GM19463 (cell line): Measurements from ENCODE around the gene IL17RA.
A peak's percentile ranks its signal among the peaks of the same experiment; 100 is the strongest.
"Not testable (repeated sequence)": the region's sequence is repeated elsewhere in the genome, so short reads cannot be mapped to it uniquely, and the experiment has no call there.

Experiments
- ATAC-seq: cut with Tn5 transposase; IDR thresholded peaks from one replicate; pipeline ENCODE4 v1.9.1; 2021; ENCODE audit warnings: mild to moderate bottlenecking, moderate library complexity; ENCODE audit not compliant: unreplicated experiment

The IL17RA gene

DNA sequence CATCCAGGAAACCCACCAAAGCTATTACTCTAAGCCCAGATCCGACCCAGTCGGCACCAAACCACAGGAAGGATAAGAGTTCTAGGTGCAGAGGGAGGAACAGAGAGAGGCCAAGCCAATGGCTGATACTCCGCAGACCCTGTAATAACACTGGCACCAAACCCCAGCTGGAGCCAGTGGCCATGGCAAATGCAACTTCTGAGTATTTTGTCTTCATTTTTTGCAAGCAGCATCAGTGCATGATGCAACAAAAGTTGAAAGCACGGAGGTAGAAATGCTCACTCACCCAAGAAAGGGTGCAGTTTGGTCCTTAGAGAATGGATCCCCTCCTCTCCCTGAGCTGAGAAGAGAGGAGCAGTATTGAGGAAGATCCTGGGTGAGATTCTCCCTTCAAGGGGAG is 33.5 kb downstream of the IL17RA start:
- no peak for ATAC-seq

- no peak for ATAC-seq
Measured at GRCh38 chr22:17119481-17120202, 34.8 kb downstream of the IL17RA start.

GRCh38 chr22:17120281-17120680 is 35.5 kb downstream of the IL17RA start:
- ATAC-seq: peak; percentile 50

DNA sequence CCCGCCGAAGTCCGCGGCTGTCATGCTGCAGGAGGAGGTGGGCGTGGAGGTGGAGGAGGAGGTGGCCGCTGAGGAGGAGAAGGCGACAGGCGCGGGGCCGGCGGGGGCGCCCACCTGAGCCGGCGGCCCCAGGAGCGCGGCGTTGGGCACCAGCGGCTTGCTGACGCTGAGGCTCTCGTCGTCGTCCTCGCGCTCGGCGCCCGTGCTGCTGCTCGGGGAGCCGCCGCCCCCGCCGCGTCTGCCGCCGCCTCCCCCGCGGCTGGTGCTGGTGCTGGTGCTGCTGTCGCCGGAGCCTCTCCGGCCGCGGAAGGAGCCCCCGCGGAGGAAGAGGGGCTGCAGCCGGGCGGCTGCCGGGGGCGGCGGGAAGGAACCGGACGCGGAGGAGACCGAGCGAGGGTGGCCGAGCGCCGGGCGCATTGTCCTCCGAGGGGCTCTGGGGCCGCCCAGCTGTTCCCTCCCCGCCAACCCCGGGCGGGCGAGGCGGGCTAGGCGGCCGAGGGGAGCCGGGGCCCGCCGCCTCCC is 36.0 kb downstream of the IL17RA start:
- peak; percentile 28 for ATAC-seq

GRCh38 chr22:17121233-17122195 is 36.7 kb downstream of the IL17RA start, which contains the start of gene TMEM121B:
Gene TMEM121B, minus strand, starts transcription at chr22:17121360. Its CDS starts 233 bp downstream, at chr22:17121127.
- peak; percentile 17 for ATAC-seq

GRCh38 chr22:17130199-17130598 is 45.4 kb downstream of the IL17RA start:
- ATAC-seq: no peak

DNA sequence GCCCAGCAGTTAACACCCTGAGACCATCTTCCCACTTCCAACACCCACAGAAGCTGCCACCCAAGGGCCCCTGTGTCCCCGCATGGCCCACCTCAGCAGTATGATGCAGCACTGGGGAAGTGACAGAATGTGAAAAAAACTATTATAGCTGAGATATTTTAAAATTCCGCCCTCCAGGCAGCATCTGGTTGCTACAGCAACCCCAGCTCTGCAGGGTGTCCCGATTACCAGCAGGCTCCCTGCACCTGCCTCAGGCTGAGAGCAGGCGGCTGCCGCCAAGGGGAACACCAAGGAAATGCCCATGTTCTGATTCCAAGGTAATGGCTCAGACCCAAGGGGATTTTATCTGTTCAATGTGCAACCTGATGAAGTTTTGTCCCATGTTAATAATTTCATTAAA is 46.9 kb downstream of the IL17RA start:
- no peak for ATAC-seq

- no peak for ATAC-seq
Measured at GRCh38 chr22:17132112-17132511, 47.3 kb downstream of the IL17RA start.

GRCh38 chr22:17133137-17133536 is 48.3 kb downstream of the IL17RA start:
- ATAC-seq: no peak

DNA sequence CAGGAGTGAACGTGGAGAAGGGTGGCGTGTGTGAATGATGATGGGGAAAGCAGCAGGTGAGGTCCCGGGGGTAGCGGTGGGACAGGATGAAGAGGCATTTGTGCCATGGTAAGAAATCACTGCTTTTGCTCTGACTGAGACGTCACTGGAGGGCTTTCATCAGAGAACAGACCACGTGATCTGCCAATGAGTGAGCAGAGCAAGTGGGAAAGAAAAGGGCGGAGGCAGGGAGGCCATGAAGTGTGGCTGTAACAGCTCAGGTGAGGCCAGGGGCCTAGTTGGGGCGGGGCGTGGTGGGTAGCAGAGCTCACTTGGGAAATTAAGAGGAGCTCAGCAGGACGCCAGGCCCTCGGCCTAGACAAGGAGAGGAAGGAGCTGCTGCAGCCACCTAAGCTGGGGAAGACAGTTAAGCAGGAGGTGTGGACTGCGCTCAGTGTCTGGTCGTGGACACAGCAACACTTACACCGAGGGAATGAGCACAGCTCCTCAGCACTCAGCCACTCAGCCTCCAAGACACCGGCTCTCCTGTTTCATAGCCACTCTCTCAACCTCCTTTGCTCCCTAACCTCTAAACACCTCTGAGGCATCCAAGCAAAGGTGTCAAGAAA is 50.5 kb downstream of the IL17RA start:
- no peak for ATAC-seq

- no peak for ATAC-seq
Measured at GRCh38 chr22:17137170-17137569, 52.4 kb downstream of the IL17RA start.

DNA sequence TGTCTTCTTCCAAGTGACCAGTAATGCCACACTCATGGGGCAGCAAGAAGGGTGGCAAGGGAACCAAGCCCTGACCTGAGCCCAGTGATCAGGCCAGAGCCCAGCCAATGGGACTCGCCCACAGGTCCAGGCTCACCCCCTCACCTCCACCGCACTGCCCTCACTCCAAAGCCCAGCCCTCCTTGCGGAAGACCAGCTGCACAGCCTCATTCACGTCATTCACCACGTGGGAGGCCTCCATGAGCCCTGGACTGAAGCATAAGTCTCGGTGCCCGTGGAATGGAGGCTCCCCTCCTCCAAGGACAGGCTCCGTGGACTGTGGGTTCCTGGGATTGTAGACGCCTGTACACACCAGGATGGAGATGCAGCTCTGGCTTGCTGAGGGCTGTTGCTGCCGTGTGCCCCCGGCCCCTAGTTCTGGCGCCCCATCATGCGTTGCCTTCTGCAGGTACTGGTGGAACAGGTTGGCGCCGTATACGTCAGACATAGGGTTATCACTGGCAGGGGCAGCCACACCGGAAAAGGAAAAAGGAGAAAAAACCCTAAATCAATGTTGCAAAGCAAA is 53.1 kb downstream of the IL17RA start:
- no peak for ATAC-seq

- ATAC-seq: no peak
Measured at GRCh38 chr22:17138513-17138912, 53.7 kb downstream of the IL17RA start.

DNA sequence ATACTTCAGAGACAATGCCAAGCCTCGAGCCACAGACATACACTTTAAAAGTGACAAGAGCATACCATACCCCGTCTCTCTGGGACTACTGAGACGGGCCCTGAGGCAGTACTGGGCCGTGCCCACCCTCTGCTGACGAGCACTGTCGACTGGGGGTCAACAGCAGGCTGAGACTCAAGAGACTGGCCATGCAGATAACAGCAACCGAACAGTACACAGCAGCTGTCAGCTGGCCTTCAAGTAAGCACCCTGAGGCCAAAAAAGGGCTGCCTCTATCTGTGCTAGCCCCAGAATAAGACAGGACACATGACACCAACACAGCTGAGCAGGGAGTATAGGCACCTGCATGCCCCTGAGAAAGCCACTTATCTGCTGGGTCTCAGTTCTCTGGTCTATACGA is 55.2 kb downstream of the IL17RA start:
- no peak for ATAC-seq

DNA sequence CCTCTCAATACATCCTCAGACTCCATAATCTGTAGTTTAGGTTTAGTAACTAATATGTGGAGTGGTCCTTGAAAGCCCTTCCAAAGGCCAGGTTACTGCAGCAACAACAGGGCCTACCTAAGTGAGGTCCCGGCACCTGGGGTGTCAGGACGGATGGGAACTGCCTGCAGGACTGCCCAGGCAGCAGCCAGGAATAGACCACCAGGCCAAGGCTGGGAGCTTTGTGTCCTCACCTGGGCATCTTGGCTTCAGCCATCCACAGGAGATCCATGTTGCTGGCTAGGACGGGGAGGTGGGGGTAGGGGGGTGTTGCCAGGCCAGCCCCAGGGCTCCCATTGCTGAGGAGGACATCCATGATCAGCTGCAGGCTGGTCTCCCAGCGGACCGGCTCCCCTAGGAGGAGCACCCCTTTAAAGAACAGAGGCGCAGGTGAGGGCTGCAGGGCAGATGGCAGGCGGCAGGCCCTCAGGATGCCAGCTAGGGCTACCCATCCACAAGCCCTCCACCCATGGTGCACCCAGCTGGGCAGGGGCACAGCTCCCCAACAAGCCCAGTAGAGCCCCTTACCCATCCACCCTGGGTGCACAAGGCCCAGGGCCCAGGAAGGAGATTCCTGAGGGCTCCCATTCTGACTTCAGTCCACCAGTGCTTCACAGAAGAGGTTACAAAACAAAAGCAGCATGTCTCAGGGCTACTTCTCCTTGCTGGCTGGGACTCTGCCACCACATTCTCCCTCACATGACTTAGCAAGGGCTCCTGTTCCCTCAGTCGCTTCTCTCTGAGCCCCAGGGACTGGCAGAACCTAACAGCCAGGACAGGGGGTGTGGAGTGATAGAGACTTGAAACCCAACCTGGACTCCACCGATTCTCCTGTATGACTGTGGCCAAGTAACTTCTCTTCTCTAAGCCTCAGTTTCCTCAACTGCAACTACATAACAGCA is 56.3 kb downstream of the IL17RA start:
- ATAC-seq: no peak

GRCh38 chr22:17143101-17143500 is 58.3 kb downstream of the IL17RA start:
- ATAC-seq: no peak

DNA sequence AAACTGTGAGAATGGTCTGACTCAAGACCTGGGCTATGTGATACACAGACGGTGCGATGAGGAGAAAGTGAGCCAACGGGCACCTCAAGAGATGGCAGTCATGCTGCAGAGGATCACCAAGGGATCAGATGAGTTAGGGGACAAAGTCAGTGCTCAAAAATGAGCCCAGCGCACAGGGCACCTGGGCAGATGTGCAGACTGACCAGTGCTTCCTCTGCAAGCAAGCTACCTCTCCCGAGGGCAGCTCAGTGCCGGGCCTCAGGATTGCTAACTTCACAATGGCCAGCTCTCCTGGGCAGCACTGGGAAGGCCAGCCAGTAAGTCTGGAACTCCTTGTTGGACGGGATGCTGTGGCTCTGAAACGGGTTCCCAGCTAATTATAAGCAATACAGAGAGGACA is 59.0 kb downstream of the IL17RA start:
- no peak for ATAC-seq

DNA sequence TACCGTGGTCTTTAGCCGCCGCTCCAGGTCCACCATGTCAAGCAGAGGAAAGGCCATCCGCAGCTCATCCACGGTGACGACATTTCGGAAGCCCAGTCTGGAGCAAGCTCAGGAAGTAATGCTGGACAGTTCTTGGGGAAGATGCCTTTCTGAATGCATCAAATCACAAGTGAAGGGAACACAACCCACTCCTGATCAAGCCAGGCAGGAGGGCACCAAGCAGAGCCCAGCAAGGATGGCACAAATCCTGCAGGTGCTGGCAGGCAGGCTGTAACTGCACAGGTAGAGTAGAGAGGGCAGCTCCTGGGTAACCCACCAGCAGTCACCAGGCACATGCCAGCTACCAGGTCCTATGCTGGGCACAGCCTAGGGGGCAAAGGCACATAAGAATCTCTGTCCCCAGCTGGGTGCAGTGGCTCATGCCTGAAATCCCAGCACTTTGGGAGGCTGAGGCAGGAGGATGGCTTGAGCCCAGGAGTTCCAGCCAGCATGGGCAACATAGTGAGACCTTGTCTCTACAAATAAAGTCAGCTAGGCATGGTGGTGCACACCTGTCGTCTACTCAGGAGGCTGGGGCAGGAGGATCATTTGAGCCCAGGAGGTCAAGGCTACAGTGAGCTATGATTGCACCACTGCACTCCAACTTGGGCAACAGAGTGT is 60.4 kb downstream of the IL17RA start:
- ATAC-seq: no peak

- not testable (repeated sequence) for ATAC-seq
Measured at GRCh38 chr22:17147458-17147857, 62.7 kb downstream of the IL17RA start.
